Adrenal gland (tissue), 12 donors: ENCODE measurements around the gene KCTD1. TPM values are rescaled to one million over a fixed set of nuclear protein-coding genes. Genes with fewer than 3 reads are reported as not detected.

Experiments used
- DNase-seq, 7 donors: peaks; one replicate each; pipeline ENCODE4 v3.0.0-alpha.2; 2019 to 2020
- H3K27ac ChIP-seq, 5 donors: fragments of 200-600 bp; sonication (generic) in 4 of 5; 1 replicate in 3 of 5; 2 replicates in 2 of 5; pipeline versions ENCODE4 v1.5.1 to v1.8.0; 2016 to 2020; ENCODE audit warnings: mild to moderate bottlenecking in 1 of 5
- H3K27me3 ChIP-seq: fragments of 200-600 bp; 2 replicates; pipeline ENCODE4 v1.8.0; 2021
- H3K36me3 ChIP-seq, 2 donors: fragments of 200-600 bp; replicated peaks in 1 of 2; 1 replicate in 1 of 2; 2 replicates in 1 of 2; pipeline versions ENCODE4 v1.5.1 to v1.8.0; 2018 to 2022
- H3K4me1 ChIP-seq, 2 donors: fragments of 200-600 bp; replicated peaks in 1 of 2; 1 replicate in 1 of 2; 2 replicates in 1 of 2; pipeline versions ENCODE4 v1.5.1 to v1.8.0; 2018 to 2021
- H3K4me3 ChIP-seq, 4 donors: fragments of 200-600 bp; sonication (generic) in 3 of 4; one replicate each; pipeline ENCODE4 v1.5.1; 2016 to 2018
- H3K9me3 ChIP-seq, 3 donors: fragments of 200-600 bp; sonication (generic) in 1 of 3; replicated peaks in 1 of 3; 1 replicate in 2 of 3; 2 replicates in 1 of 3; pipeline versions ENCODE4 v1.5.1 to v1.8.0; 2016 to 2021
- POLR2A ChIP-seq, 2 donors: fragments of 450-650 bp; IDR thresholded peaks; one replicate each; pipeline ENCODE4 v1.6.1; 2017; ENCODE audit warnings: antibody characterized with exemption in 2 of 2, mild to moderate bottlenecking in 2 of 2, moderate library complexity in 1 of 2
- WGBS, 4 donors: extraction: QIAGEN DNeasy Blood & Tissue Kit in 2 of 4; methylation state at CpG; one replicate each; pipeline versions ENCODE4 v1.1.5 to v1.1.7; 2013 to 2017; 5-methylcytosine and 5-hydroxymethylcytosine counted together
- intact Hi-C, 2 donors: fragments of 100-400 bp; cut with DNase I; formaldehyde crosslinking; loops; one replicate each; pipeline versions ENCODE4 v1.14.1 to v1.15.0; 2022 to 2023
- polyA plus RNA-seq, 3 donors: library from polyadenylated mRNA; stranded (reverse); fragments of 200-250 nt in 2 of 3; fragments of 350-450 nt in 1 of 3; fragmentation: Illumina TruSeq in 1 of 3; extraction: RNeasy Lipid Tissue Mini Kit (QIAGEN cat#74804) in 1 of 3; gene quantifications; one replicate each; pipeline ENCODE4 v1.2.3, GENCODE V29; 2013 to 2014
- total RNA-seq, 9 donors: library from RNA; depleted of rRNA in 4 of 9; stranded (reverse); fragments of >200 nt in 4 of 9; fragments of 120-200 nt in 1 of 9; fragmentation: NEBNext Ultra II Directional in 1 of 9; extraction: Animal tissue kit (Norgen Biotek cat#: 25700) in 1 of 9; gene quantifications; one replicate each; pipeline versions ENCODE4 v1.1.0 to v1.2.4, GENCODE V29; 2013 to 2023
- TF ChIP-seq, protein P1 (sequence below), 6 experiments: fragments of 450-650 bp in 4 of 6; fragments of 200-600 bp in 2 of 6; sonication (generic) in 1 of 6; IDR thresholded peaks; 1 replicate in 5 of 6; 2 replicates in 1 of 6; pipeline versions ENCODE4 v1.5.1 to v1.8.0; 2016 to 2021; ENCODE audit warnings: antibody characterized with exemption in 6 of 6, mild to moderate bottlenecking in 2 of 6, moderate library complexity in 1 of 6
- donor health status: healthy with polysubstance abuse.
- donor health status: Bipolar disorder and iron deficiency.
- donor health status: DM: yes; HTN: yes; CAD: no.
- donor health status: DM: no; HTN: no; CAD: no.
- donor health status: DM: no; HTN: no; CAD: no.
- donor health status: DM: yes; HTN: yes; CAD: no.

Gene KCTD1
- total and polyA plus RNA-seq, 12 donors: 9.8 to 44.8 (median 30.8) TPM

DNA sequence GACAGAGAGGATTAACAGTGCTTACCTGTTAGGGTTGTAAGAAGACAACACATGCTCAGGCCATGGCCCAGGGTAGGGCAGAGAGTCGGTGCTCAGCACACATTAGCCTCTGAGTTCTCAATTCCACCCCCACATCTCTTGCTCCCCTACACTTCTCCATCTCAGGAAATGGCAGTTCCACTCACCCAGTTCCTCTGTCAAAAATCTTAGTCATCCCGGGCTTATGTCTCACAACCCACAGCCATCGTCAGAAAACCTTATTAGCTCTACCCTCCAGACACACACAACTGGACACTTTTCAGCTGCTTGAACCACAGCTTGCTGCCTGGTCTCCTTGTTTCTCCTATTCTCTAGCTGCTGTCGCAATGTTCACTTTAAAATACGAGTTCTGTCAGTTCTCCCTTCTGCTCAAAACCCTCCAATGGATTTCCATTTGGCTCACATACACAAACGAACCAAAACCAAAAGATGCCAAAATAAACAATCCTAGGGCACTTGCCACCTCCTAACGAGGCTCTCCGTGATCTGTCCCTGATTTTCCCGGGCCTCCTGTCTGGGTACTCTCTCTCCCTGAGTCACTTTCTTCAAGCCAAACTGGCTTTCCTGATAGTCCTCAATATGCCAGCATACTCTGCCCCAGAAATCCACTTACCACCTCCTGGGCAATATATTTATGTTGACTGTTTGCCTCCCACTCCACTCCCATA is 89.7 kb downstream of the KCTD1 start:
- Histone ChIP-seq H3K27me3 (no peaks in the 10 kb centered on the region), H3K4me1 (no peaks in the 10 kb centered on the region), H3K9me3 (no peaks in the 10 kb centered on the region), H3K4me3 (no peak overlapping the region), H3K36me3 (peaks cover 0 to 12% of the 10 kb centered on the region in 2 donors), H3K27ac (no peak overlapping the region)
- DNase-seq: no peak
- TF ChIP-seq POLR2A (IDR thresholded peaks at IDR 0.05): no peak
- TF ChIP-seq, protein P1, sequence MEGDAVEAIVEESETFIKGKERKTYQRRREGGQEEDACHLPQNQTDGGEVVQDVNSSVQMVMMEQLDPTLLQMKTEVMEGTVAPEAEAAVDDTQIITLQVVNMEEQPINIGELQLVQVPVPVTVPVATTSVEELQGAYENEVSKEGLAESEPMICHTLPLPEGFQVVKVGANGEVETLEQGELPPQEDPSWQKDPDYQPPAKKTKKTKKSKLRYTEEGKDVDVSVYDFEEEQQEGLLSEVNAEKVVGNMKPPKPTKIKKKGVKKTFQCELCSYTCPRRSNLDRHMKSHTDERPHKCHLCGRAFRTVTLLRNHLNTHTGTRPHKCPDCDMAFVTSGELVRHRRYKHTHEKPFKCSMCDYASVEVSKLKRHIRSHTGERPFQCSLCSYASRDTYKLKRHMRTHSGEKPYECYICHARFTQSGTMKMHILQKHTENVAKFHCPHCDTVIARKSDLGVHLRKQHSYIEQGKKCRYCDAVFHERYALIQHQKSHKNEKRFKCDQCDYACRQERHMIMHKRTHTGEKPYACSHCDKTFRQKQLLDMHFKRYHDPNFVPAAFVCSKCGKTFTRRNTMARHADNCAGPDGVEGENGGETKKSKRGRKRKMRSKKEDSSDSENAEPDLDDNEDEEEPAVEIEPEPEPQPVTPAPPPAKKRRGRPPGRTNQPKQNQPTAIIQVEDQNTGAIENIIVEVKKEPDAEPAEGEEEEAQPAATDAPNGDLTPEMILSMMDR (IDR thresholded peaks at IDR 0.05): no peak
- whole genome bisulfite sequencing, 4 donors: 73 to 79% (median 78%) methylated on average over 9 of the region's 9 CpGs
- intact Hi-C loops: no loop called here

GRCh38 chr18:26457611-26458353 is 90.6 kb downstream of the KCTD1 start:
- intact Hi-C loops: no loop called here
- TF ChIP-seq, protein P1 (IDR thresholded peaks at IDR 0.05): no peak
- no peak for TF ChIP-seq POLR2A (IDR thresholded peaks at IDR 0.05)
- no peaks in the 10 kb centered on the region for H3K4me1 ChIP-seq
- 84 to 88% (median 87%) methylated on average over 20 to 22 of the region's 22 CpGs for WGBS, 4 donors
- peaks cover 0 to 12% of the 10 kb centered on the region in 2 donors for H3K36me3 ChIP-seq
- no peak for DNase-seq
- no peaks in the 10 kb centered on the region for H3K9me3 ChIP-seq
- no peak overlapping the region for H3K4me3 ChIP-seq
- H3K27me3 ChIP-seq: no peaks in the 10 kb centered on the region
- H3K27ac ChIP-seq: no peak overlapping the region

- intact Hi-C loops: no loop called here
Observed at GRCh38 chr18:26457195-26457594, 91.2 kb downstream of the KCTD1 start.

GRCh38 chr18:26456070-26456491 is 92.3 kb downstream of the KCTD1 start:
- Histone ChIP-seq H3K4me3 (no peak overlapping the region), H3K9me3 (no peaks in the 10 kb centered on the region), H3K27me3 (no peaks in the 10 kb centered on the region), H3K4me1 (no peaks in the 10 kb centered on the region), H3K27ac (no peak overlapping the region), H3K36me3 (peaks cover 0 to 12% of the 10 kb centered on the region in 2 donors)
- WGBS, 4 donors: 75 to 87% (median 79%) methylated on average over 3 of the region's 3 CpGs
- intact Hi-C loops: no loop called here
- no peak for DNase-seq
- TF ChIP-seq POLR2A (IDR thresholded peaks at IDR 0.05): no peak
- TF ChIP-seq, protein P1 (IDR thresholded peaks at IDR 0.05): no peak

More at GRCh38 chr18:26457195-26457594, 91.2 kb downstream of the KCTD1 start:
- WGBS, 4 donors: 94 to 97% (median 95%) methylated on average over 4 of the region's 4 CpGs
- Histone ChIP-seq H3K36me3 (peaks cover 0 to 12% of the 10 kb centered on the region in 2 donors), H3K4me3 (no peak overlapping the region), H3K4me1 (no peaks in the 10 kb centered on the region), H3K27ac (no peak overlapping the region), H3K27me3 (no peaks in the 10 kb centered on the region), H3K9me3 (no peaks in the 10 kb centered on the region)
- no peak for DNase-seq
- TF ChIP-seq, protein P1 (IDR thresholded peaks at IDR 0.05): no peak
- no peak for TF ChIP-seq POLR2A (IDR thresholded peaks at IDR 0.05)
